DND-41 (cell line): Measurements from ENCODE around the gene RNFT2.

Source experiments
- ATAC-seq: fragments of 200-7000 bp; cut with Tn5 transposase; 3 replicates; pipeline ENCODE4 v1.9.1; 2021; ENCODE audit warnings: low read depth; ENCODE audit not compliant: insufficient read depth
- DNase-seq: peaks from one replicate; pipeline ENCODE4 v3.0.0-alpha.2; 2020
- H2AFZ ChIP-seq: 2 replicates; pipeline ENCODE4 v1.6.0; 2012; ENCODE audit warnings: low read depth, low read length
- H3K27ac ChIP-seq: 2 replicates; pipeline ENCODE4 v1.5.1; 2012; ENCODE audit warnings: low read length, inconsistent platforms
- H3K27me3 ChIP-seq: fragments of 200-600 bp; sonication (generic); 2 replicates; pipeline ENCODE4 v1.6.0; 2012; ENCODE audit warnings: low read length, mild to moderate bottlenecking, inconsistent platforms; ENCODE audit not compliant: insufficient read depth, poor library complexity
- H3K36me3 ChIP-seq: 2 replicates; pipeline ENCODE4 v1.5.1; 2012; ENCODE audit warnings: low read length, inconsistent platforms; ENCODE audit not compliant: insufficient read depth
- H3K4me1 ChIP-seq: 2 replicates; pipeline ENCODE4 v1.5.1; 2012; ENCODE audit warnings: mild to moderate bottlenecking, low read length; ENCODE audit not compliant: insufficient read depth
- H3K4me2 ChIP-seq: 2 replicates; pipeline ENCODE4 v1.6.0; 2012; ENCODE audit warnings: mild to moderate bottlenecking, moderate library complexity, low read length, inconsistent platforms; ENCODE audit not compliant: insufficient read depth
- H3K4me3 ChIP-seq, 2 experiments: fragments of 200-600 bp in 1 of 2; shearing (Covaris generic) in 1 of 2; 2 replicates each; pipeline ENCODE4 v1.5.1; 2012 to 2016; ENCODE audit warnings: inconsistent platforms in 2 of 2, low read length in 2 of 2, mild to moderate bottlenecking in 2 of 2, low read depth in 1 of 2, moderate library complexity in 1 of 2
- H3K79me2 ChIP-seq: 2 replicates; pipeline ENCODE4 v1.6.0; 2012; ENCODE audit warnings: low read length, inconsistent platforms; ENCODE audit not compliant: insufficient read depth
- H3K9ac ChIP-seq: 2 replicates; pipeline ENCODE4 v1.6.0; 2012; ENCODE audit warnings: low read depth, mild to moderate bottlenecking, inconsistent platforms, low read length, moderate library complexity
- H3K9me3 ChIP-seq: 2 replicates; pipeline ENCODE4 v1.5.1; 2012; ENCODE audit warnings: low read length, moderate library complexity, mild to moderate bottlenecking, inconsistent platforms; ENCODE audit not compliant: insufficient read depth, severe bottlenecking
- H4K20me1 ChIP-seq: 2 replicates; pipeline ENCODE4 v1.6.0; 2012; ENCODE audit warnings: low read length; ENCODE audit not compliant: insufficient read depth
- CTCF ChIP-seq: IDR thresholded peaks from 2 replicates; pipeline ENCODE4 v1.5.1; 2012; ENCODE audit warnings: borderline replicate concordance, low read length, moderate library complexity, mild to moderate bottlenecking; ENCODE audit not compliant: poor library complexity, severe bottlenecking; ENCODE audit errors: extremely low read depth
- EZH2 ChIP-seq: IDR thresholded peaks from 3 replicates; pipeline ENCODE4 v1.6.1; 2012; ENCODE audit warnings: borderline replicate concordance, low read depth, mild to moderate bottlenecking, moderate library complexity, low read length, inconsistent platforms; ENCODE audit not compliant: severe bottlenecking

RNFT2 gene

GRCh38 chr12:116727891-116728290 is 10.2 kb upstream of the RNFT2 start:
- no peak for DNase-seq
- H3K4me1 ChIP-seq, result no peaks in the 10 kb centered on the region
- ATAC-seq, result no peak
- H3K27ac ChIP-seq, result no peak overlapping the region
- no peak overlapping the region for H3K4me3 ChIP-seq
- peaks cover 18% of the 10 kb centered on the region for H3K79me2 ChIP-seq
- peaks cover 7% of the 10 kb centered on the region; the same call in 1 of the 2 replicates for H3K36me3 ChIP-seq
- H3K27me3 ChIP-seq, result no peaks in the 10 kb centered on the region
- no peaks in the 10 kb centered on the region for H3K9me3 ChIP-seq
- TF ChIP-seq EZH2 (no peak), CTCF (no peak)
- no peak overlapping the region for H3K4me2 ChIP-seq
- peaks cover 7% of the 10 kb centered on the region; the same call in 1 of the 2 replicates for H4K20me1 ChIP-seq
- H3K9ac ChIP-seq, result no peak overlapping the region
- no peak overlapping the region for H2AFZ ChIP-seq

- Histone ChIP-seq H3K4me3 (no peak overlapping the region), H3K9me3 (no peaks in the 10 kb centered on the region), H4K20me1 (peaks cover 13% of the 10 kb centered on the region; the same call in 1 of the 2 replicates), H3K9ac (no peak overlapping the region), H3K27ac (no peak overlapping the region), H3K79me2 (peaks cover 33% of the 10 kb centered on the region), H2AFZ (no peak overlapping the region), H3K4me1 (peaks cover 9% of the 10 kb centered on the region), H3K36me3 (peaks cover 21% of the 10 kb centered on the region), H3K4me2 (no peak overlapping the region), H3K27me3 (no peaks in the 10 kb centered on the region)
- DNase-seq (no peak), ATAC-seq (no peak)
- TF ChIP-seq EZH2, result no peak
- TF ChIP-seq CTCF, result no peak
These were observed 6.3 kb upstream of the RNFT2 start for GRCh38 chr12:116731801-116732200.

GRCh38 chr12:116734156-116734768 is 3.9 kb upstream of the RNFT2 start:
- H3K79me2 ChIP-seq, result peaks cover 45% of the 10 kb centered on the region

More at GRCh38 chr12:116734156-116734768, 3.9 kb upstream of the RNFT2 start:
- TF ChIP-seq EZH2 (no peak), CTCF (no peak)
- Histone ChIP-seq H3K4me1 (peaks cover 26% of the 10 kb centered on the region), H4K20me1 (peaks cover 13% of the 10 kb centered on the region; the same call in 1 of the 2 replicates), H3K9ac (no peak overlapping the region), H2AFZ (no peak overlapping the region), H3K4me3 (no peak overlapping the region), H3K9me3 (no peaks in the 10 kb centered on the region), H3K36me3 (peaks cover 21% of the 10 kb centered on the region), H3K27me3 (no peaks in the 10 kb centered on the region), H3K27ac (no peak overlapping the region), H3K4me2 (no peak overlapping the region)
- DNase-seq (no peak), ATAC-seq (no peak)
